Stomach (tissue), 9 donors: ENCODE measurements around the gene RBMS1. TPM values are rescaled to one million over a fixed set of nuclear protein-coding genes. Genes with fewer than 3 reads are reported as not detected.

ENCODE experiments used
- DNase-seq, 2 donors: peaks; one replicate each; pipeline versions ENCODE4 v3.0.0 to v3.0.0-alpha.2; 2013 to 2019
- H3K27ac ChIP-seq, 5 donors: fragments of 200-600 bp in 4 of 5; sonication (generic) in 4 of 5; one replicate each; pipeline ENCODE4 v1.5.1; 2013 to 2019; ENCODE audit warnings: mild to moderate bottlenecking in 1 of 5, moderate library complexity in 1 of 5
- H3K27me3 ChIP-seq, 3 donors: fragments of 200-600 bp; sonication (generic); one replicate each; pipeline ENCODE4 v1.5.1; 2017 to 2019; ENCODE audit warnings: mixed run types in 1 of 3
- H3K36me3 ChIP-seq, 4 donors: fragments of 200-600 bp; sonication (generic); 1 replicate in 3 of 4; 2 replicates in 1 of 4; pipeline ENCODE4 v1.5.1; 2016 to 2019
- H3K4me1 ChIP-seq, 4 donors: fragments of 200-600 bp; sonication (generic); one replicate each; pipeline ENCODE4 v1.5.1; 2016 to 2019
- H3K4me3 ChIP-seq, 4 donors: fragments of 200-600 bp; sonication (generic) in 3 of 4; one replicate each; pipeline ENCODE4 v1.5.1; 2016 to 2019; ENCODE audit warnings: mild to moderate bottlenecking in 1 of 4
- H3K9me3 ChIP-seq, 4 donors: fragments of 200-600 bp; sonication (generic); one replicate each; pipeline ENCODE4 v1.5.1; 2016 to 2019
- EP300 ChIP-seq: sonication (generic); formaldehyde crosslinking; IDR thresholded peaks from one replicate; pipeline ENCODE4 v1.6.1; 2017; ENCODE audit warnings: antibody characterized with exemption
- POLR2A ChIP-seq, 4 donors: fragments of 450-650 bp; IDR thresholded peaks; one replicate each; pipeline ENCODE4 v1.6.1; 2016; ENCODE audit warnings: antibody characterized with exemption in 4 of 4, control low read depth in 2 of 4, mild to moderate bottlenecking in 1 of 4, moderate library complexity in 1 of 4
- POLR2AphosphoS5 ChIP-seq, 3 donors: sonication (generic); formaldehyde crosslinking; IDR thresholded peaks; one replicate each; pipeline ENCODE4 v1.6.1; 2016; ENCODE audit warnings: antibody characterized with exemption in 3 of 3
- WGBS, 5 donors: extraction: QIAGEN DNeasy Blood & Tissue Kit in 3 of 5; methylation state at CpG; one replicate each; pipeline versions ENCODE4 v1.1.5 to v1.1.7; 2013 to 2018; 5-methylcytosine and 5-hydroxymethylcytosine counted together
- intact Hi-C: fragments of 100-400 bp; cut with DNase I; formaldehyde crosslinking; loops from one replicate; pipeline ENCODE4 v1.15.1; 2023; ENCODE audit warnings: low total_unique reads
- polyA plus RNA-seq, 3 donors: library from polyadenylated mRNA; stranded (reverse); fragments of 200-250 nt; gene quantifications; one replicate each; pipeline ENCODE4 v1.2.3, GENCODE V29; 2013
- total RNA-seq, 5 donors: library from RNA; depleted of rRNA; stranded (reverse); fragments of >200 nt; gene quantifications; one replicate each; pipeline versions ENCODE4 v1.1.0 to v1.2.3, GENCODE V29; 2014 to 2016
- TF ChIP-seq, protein P1 (sequence below), 7 experiments: fragments of 450-650 bp in 4 of 7; fragments of 200-600 bp in 3 of 7; sonication (generic) in 3 of 7; IDR thresholded peaks; one replicate each; pipeline ENCODE4 v1.5.1; 2016 to 2019; ENCODE audit warnings: antibody characterized with exemption in 7 of 7, control low read depth in 2 of 7, mild to moderate bottlenecking in 1 of 7
- donor health status: healthy with polysubstance abuse.
- donor health status: Bipolar disorder and iron deficiency.
- donor health status: healthy.

Gene RBMS1
- total and polyA plus RNA-seq, 8 donors, result 4.3 to 134 (median 27.8) TPM

DNA sequence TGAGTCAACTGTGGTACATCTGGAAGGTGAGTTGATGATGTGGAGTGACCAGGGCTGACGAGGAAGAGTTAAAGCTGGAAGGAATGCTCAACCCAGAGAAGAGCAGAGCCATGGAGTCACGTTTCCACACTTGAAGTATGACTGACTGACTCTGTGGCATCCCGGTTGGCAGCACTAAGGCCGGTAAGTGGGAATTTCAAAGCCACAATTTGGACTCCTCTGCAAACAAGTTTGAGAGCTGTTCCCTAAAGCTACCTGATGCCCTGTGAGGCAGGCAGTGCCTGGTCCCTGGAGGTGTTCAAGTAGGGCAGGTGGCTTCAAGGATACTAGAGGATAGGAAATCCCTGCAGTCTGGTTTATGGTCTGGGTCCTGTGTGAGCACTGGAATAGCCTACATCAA is 224.2 kb downstream of the RBMS1 start:
- DNase-seq, result no peak
- Histone ChIP-seq H3K27me3 (no peaks in the 10 kb centered on the region), H3K4me1 (peaks cover 7 to 29% (median 25%) of the 10 kb centered on the region in 4 donors), H3K36me3 (peaks cover 0 to 24% (median 13%) of the 10 kb centered on the region in 4 donors), H3K27ac (peak overlapping the region; percentile 69 to 94 (median 89)), H3K4me3 (peak overlapping the region; percentile 42 to 50 (median 48)), H3K9me3 (no peaks in the 10 kb centered on the region)
- TF ChIP-seq EP300, result no peak
- TF ChIP-seq, protein P1, sequence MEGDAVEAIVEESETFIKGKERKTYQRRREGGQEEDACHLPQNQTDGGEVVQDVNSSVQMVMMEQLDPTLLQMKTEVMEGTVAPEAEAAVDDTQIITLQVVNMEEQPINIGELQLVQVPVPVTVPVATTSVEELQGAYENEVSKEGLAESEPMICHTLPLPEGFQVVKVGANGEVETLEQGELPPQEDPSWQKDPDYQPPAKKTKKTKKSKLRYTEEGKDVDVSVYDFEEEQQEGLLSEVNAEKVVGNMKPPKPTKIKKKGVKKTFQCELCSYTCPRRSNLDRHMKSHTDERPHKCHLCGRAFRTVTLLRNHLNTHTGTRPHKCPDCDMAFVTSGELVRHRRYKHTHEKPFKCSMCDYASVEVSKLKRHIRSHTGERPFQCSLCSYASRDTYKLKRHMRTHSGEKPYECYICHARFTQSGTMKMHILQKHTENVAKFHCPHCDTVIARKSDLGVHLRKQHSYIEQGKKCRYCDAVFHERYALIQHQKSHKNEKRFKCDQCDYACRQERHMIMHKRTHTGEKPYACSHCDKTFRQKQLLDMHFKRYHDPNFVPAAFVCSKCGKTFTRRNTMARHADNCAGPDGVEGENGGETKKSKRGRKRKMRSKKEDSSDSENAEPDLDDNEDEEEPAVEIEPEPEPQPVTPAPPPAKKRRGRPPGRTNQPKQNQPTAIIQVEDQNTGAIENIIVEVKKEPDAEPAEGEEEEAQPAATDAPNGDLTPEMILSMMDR (IDR thresholded peaks at IDR 0.05), result no peak
- TF ChIP-seq POLR2A (IDR thresholded peaks at IDR 0.05), result no peak
- no peak for TF ChIP-seq POLR2AphosphoS5 (IDR thresholded peaks at IDR 0.05)
- intact Hi-C loops, result no loop called here
- 66 to 69% (median 68%) methylated on average over 4 of the region's 4 CpGs for WGBS, 5 donors

GRCh38 chr2:160268151-160268781 is 225.3 kb downstream of the RBMS1 start:
- peaks cover 0 to 15% (median 8%) of the 10 kb centered on the region in 4 donors for H3K36me3 ChIP-seq
- intact Hi-C loops, result no loop called here
- no peak overlapping the region for H3K4me3 ChIP-seq
- peaks cover 7 to 29% (median 25%) of the 10 kb centered on the region in 4 donors for H3K4me1 ChIP-seq
- no peaks in the 10 kb centered on the region for H3K27me3 ChIP-seq
- peak overlapping the region in 3 of 5 donors; percentile 89 to 94 (median 92) for H3K27ac ChIP-seq
- no peaks in the 10 kb centered on the region for H3K9me3 ChIP-seq
- 81 to 93% (median 90%) methylated on average over 2 of the region's 2 CpGs for WGBS, 5 donors
- no peak for TF ChIP-seq POLR2AphosphoS5 (IDR thresholded peaks at IDR 0.05)
- TF ChIP-seq, protein P1 (IDR thresholded peaks at IDR 0.05), result no peak
- TF ChIP-seq EP300, result no peak
- no peak for TF ChIP-seq POLR2A (IDR thresholded peaks at IDR 0.05)
- no peak for DNase-seq

GRCh38 chr2:160267692-160268091 is 225.9 kb downstream of the RBMS1 start:
- no peaks in the 10 kb centered on the region for H3K27me3 ChIP-seq
- WGBS, 5 donors, result 70 to 88% (median 85%) methylated on average over 1 of the region's 1 CpG
- peaks cover 0 to 9% (median 2%) of the 10 kb centered on the region in 4 donors for H3K36me3 ChIP-seq
- no peaks in the 10 kb centered on the region for H3K9me3 ChIP-seq
- intact Hi-C loops, result no loop called here
- H3K4me1 ChIP-seq, result peaks cover 7 to 29% (median 25%) of the 10 kb centered on the region in 4 donors
- no peak overlapping the region for H3K27ac ChIP-seq
- no peak for DNase-seq
- TF ChIP-seq POLR2AphosphoS5 (IDR thresholded peaks at IDR 0.05), result no peak
- no peak for TF ChIP-seq POLR2A (IDR thresholded peaks at IDR 0.05)
- TF ChIP-seq, protein P1 (IDR thresholded peaks at IDR 0.05), result no peak
- no peak for TF ChIP-seq EP300
- no peak overlapping the region for H3K4me3 ChIP-seq

GRCh38 chr2:160267022-160267421 is 226.6 kb downstream of the RBMS1 start:
- TF ChIP-seq POLR2AphosphoS5 (IDR thresholded peaks at IDR 0.05) (no peak), EP300 (no peak), POLR2A (IDR thresholded peaks at IDR 0.05) (no peak)
- TF ChIP-seq, protein P1 (IDR thresholded peaks at IDR 0.05), result no peak
- Histone ChIP-seq H3K9me3 (no peaks in the 10 kb centered on the region), H3K36me3 (peaks cover 0 to 8% (median 0%) of the 10 kb centered on the region in 4 donors), H3K27me3 (no peaks in the 10 kb centered on the region), H3K4me3 (no peak overlapping the region), H3K27ac (no peak overlapping the region), H3K4me1 (peaks cover 7 to 29% (median 25%) of the 10 kb centered on the region in 4 donors)
- 93 to 99% (median 95%) methylated on average over 4 of the region's 4 CpGs for WGBS, 5 donors
- intact Hi-C loops, result no loop called here
- no peak for DNase-seq
